Endothelial cell of umbilical vein (primary cell): ENCODE data around the gene FOXL1. TPM values are rescaled to one million over a fixed set of nuclear protein-coding genes. Genes with fewer than 3 reads are reported as not detected.

Experiments
- BruUV-seq: library from RNA; stranded (reverse); fragments of 400-500 nt; replicated peaks from 2 replicates; lab custom pipeline; 2021; lab: Mats Ljungman, UMichigan
- CTCF ChIA-PET: fragments of 300-600, 350-600 bp; sonication (Branson Sonifier 250); formaldehyde crosslinking; loops from one replicate; lab custom pipeline; 2021; ENCODE audit warnings: antibody characterized with exemption, inconsistent platforms; lab: Charles Lee
- POLR2A ChIA-PET: fragments of 300-600, 350-600 bp; sonication (Branson Sonifier 250); formaldehyde crosslinking; loops from one replicate; lab custom pipeline; 2021; ENCODE audit warnings: antibody characterized with exemption, inconsistent platforms; lab: Charles Lee
- DNase-seq: peaks from one replicate; pipeline ENCODE4 v3.0.0-alpha.2; 2011; ENCODE audit warnings: low read depth, low spot score
- FAIRE-seq: peaks from 2 replicates; lab custom pipeline; 2011; peaks lifted over from hg19 to GRCh38; lab: Jason Lieb, UNC
- H2AFZ ChIP-seq: 2 replicates; pipeline ENCODE4 v1.6.0; 2012; ENCODE audit warnings: low read depth, low read length, control low read depth, inconsistent platforms
- H3K27ac ChIP-seq: 2 replicates; pipeline ENCODE4 v1.5.1; 2011; ENCODE audit warnings: low read depth, mild to moderate bottlenecking, control low read depth, low read length, moderate library complexity; ENCODE audit not compliant: insufficient read depth
- H3K27me3 ChIP-seq, 2 experiments: 2 replicates each; pipeline versions ENCODE4 v1.6.0 to v1.6.1; 2011; ENCODE audit warnings: low read length in 2 of 2, mixed read lengths in 1 of 2; ENCODE audit not compliant: control insufficient read depth in 2 of 2, insufficient read depth in 2 of 2
- H3K36me3 ChIP-seq, 2 experiments: 2 replicates in 1 of 2; 3 replicates in 1 of 2; pipeline ENCODE4 v1.5.1; 2011; ENCODE audit warnings: low read length in 2 of 2, mild to moderate bottlenecking in 1 of 2, moderate library complexity in 1 of 2; ENCODE audit not compliant: control insufficient read depth in 2 of 2, insufficient read depth in 2 of 2; ENCODE audit errors: extremely low read depth in 1 of 2
- H3K4me1 ChIP-seq: 3 replicates; pipeline ENCODE4 v1.5.1; 2011; ENCODE audit warnings: mild to moderate bottlenecking, low read length; ENCODE audit not compliant: control insufficient read depth, insufficient read depth; ENCODE audit errors: extremely low read depth
- H3K4me2 ChIP-seq: 2 replicates; pipeline ENCODE4 v1.6.1; 2011; ENCODE audit warnings: low read length, control low read depth, mixed read lengths; ENCODE audit not compliant: insufficient read depth
- H3K4me3 ChIP-seq, 3 experiments: fragments of 200-600 bp in 1 of 3; sonication (generic), shearing (Covaris generic) in 1 of 3; replicated peaks in 1 of 3; 2 replicates each; pipeline ENCODE4 v1.5.1; 2011 to 2016; ENCODE audit warnings: control low read depth in 3 of 3, low read length in 3 of 3, mild to moderate bottlenecking in 2 of 3, inconsistent platforms in 1 of 3, low read depth in 1 of 3, moderate library complexity in 1 of 3; ENCODE audit not compliant: insufficient read depth in 1 of 3
- H3K79me2 ChIP-seq: 2 replicates; pipeline ENCODE4 v1.6.0; 2012; ENCODE audit warnings: low read length, inconsistent platforms; ENCODE audit not compliant: control insufficient read depth, insufficient read depth
- H3K9ac ChIP-seq: replicated peaks from 2 replicates; pipeline ENCODE3; 2011; ENCODE audit warnings: low read length, control low read depth; ENCODE audit not compliant: insufficient read depth; ENCODE audit errors: extremely low read depth
- H3K9me1 ChIP-seq: replicated peaks from 3 replicates; pipeline ENCODE4 v1.6.0; 2011; ENCODE audit warnings: mild to moderate bottlenecking, low read length; ENCODE audit not compliant: control insufficient read depth, insufficient read depth; ENCODE audit errors: extremely low read depth
- H3K9me3 ChIP-seq: replicated peaks from 2 replicates; pipeline ENCODE4 v1.5.1; 2012; ENCODE audit warnings: low read length, inconsistent platforms; ENCODE audit not compliant: control insufficient read depth, insufficient read depth
- H4K20me1 ChIP-seq: replicated peaks from 2 replicates; pipeline ENCODE3; 2011; ENCODE audit warnings: mild to moderate bottlenecking, low read length; ENCODE audit not compliant: control insufficient read depth, insufficient read depth; ENCODE audit errors: extremely low read depth
- EZH2 ChIP-seq: IDR thresholded peaks from 2 replicates; pipeline ENCODE4 v1.6.1; 2012; ENCODE audit warnings: borderline replicate concordance, low read depth, mild to moderate bottlenecking, moderate library complexity, low read length, inconsistent platforms; ENCODE audit not compliant: severe bottlenecking
- FOS ChIP-seq: IDR thresholded peaks from 2 replicates; pipeline ENCODE4 v1.6.1; 2011; ENCODE audit warnings: mild to moderate bottlenecking, low read length, moderate library complexity, borderline replicate concordance; ENCODE audit not compliant: insufficient read depth
- GATA2 ChIP-seq: IDR thresholded peaks from 2 replicates; pipeline ENCODE4 v1.7.0; 2011; ENCODE audit warnings: low read depth, mild to moderate bottlenecking, moderate library complexity, mixed read lengths, low read length; ENCODE audit not compliant: insufficient read length, insufficient read depth
- MAX ChIP-seq: IDR thresholded peaks from 2 replicates; pipeline ENCODE4 v1.6.1; 2011; ENCODE audit not compliant: insufficient read depth, insufficient read length
- MYC ChIP-seq: IDR thresholded peaks from one replicate; pipeline ENCODE4 v1.6.1; 2011; ENCODE audit warnings: mild to moderate bottlenecking, low read depth, low read length
- POLR2A ChIP-seq: IDR thresholded peaks from 2 replicates; pipeline ENCODE4 v1.6.1; 2012; ENCODE audit warnings: low read depth, mild to moderate bottlenecking, control low read depth, low read length
- POLR2AphosphoS5 ChIP-seq: IDR thresholded peaks from 2 replicates; pipeline ENCODE4 v1.6.1; 2012; ENCODE audit warnings: low read depth, mild to moderate bottlenecking, control low read depth, low read length, moderate library complexity; ENCODE audit not compliant: insufficient read depth
- dilution Hi-C: fragments of 300-500 bp; cut with MboI; formaldehyde crosslinking; loops from one replicate; pipeline ENCODE4 v1.15.0; 2019; ENCODE audit warnings: low sequenced_read_pairs; ENCODE audit not compliant: extremely low pct_ligation_motif_present
- intact Hi-C: fragments of 100-400 bp; cut with micrococcal nuclease; formaldehyde crosslinking; loops from one replicate; pipeline ENCODE4 v1.10.0; 2022
- polyA plus RNA-seq, 4 experiments: library from polyadenylated mRNA; depleted of rRNA in 3 of 4; stranded (reverse) in 3 of 4; unstranded in 1 of 4; fragments of >200 nt; gene quantifications; 2 replicates each; pipeline versions ENCODE4 v1.2.1 to v1.2.3, GENCODE V29; 2011 to 2012; ENCODE audit warnings: missing spikeins in 1 of 4
- total RNA-seq: library from RNA; stranded (reverse); gene quantifications from 2 replicates; pipeline ENCODE4 v1.2.3, GENCODE V29; 2021
- TF ChIP-seq, protein P1 (sequence below), 2 donors: IDR thresholded peaks; 1 replicate in 1 of 2; 2 replicates in 1 of 2; pipeline ENCODE4 v1.5.1; 2011; ENCODE audit warnings: low read length in 2 of 2, mild to moderate bottlenecking in 2 of 2, moderate library complexity in 2 of 2, control low read depth in 1 of 2, inconsistent platforms in 1 of 2, low read depth in 1 of 2; ENCODE audit not compliant: insufficient read depth in 1 of 2; ENCODE audit errors: extremely low read depth in 1 of 2

FOXL1 gene
- total and polyA plus RNA-seq, 2 donors (not counting 3 experiments of a cell fraction or from before 2014, with no cell fraction given) = 2.8 to 3.8 TPM

- BruUV-seq = no TSS peak
- FAIRE-seq (no peak), DNase-seq (no peak)
- H3K27me3 ChIP-seq = no peaks in the 10 kb centered on the region
- ChIA-PET CTCF (no interaction called here), POLR2A (no interaction called here)
- H3K9me3 ChIP-seq = no peaks in the 10 kb centered on the region
- no peak for TF ChIP-seq GATA2
- TF ChIP-seq FOS = no peak
- TF ChIP-seq MAX = no peak
- TF ChIP-seq POLR2AphosphoS5 = no peak
- TF ChIP-seq POLR2A = no peak
- TF ChIP-seq MYC = no peak
- TF ChIP-seq EZH2 = no peak
- TF ChIP-seq, protein P1, sequence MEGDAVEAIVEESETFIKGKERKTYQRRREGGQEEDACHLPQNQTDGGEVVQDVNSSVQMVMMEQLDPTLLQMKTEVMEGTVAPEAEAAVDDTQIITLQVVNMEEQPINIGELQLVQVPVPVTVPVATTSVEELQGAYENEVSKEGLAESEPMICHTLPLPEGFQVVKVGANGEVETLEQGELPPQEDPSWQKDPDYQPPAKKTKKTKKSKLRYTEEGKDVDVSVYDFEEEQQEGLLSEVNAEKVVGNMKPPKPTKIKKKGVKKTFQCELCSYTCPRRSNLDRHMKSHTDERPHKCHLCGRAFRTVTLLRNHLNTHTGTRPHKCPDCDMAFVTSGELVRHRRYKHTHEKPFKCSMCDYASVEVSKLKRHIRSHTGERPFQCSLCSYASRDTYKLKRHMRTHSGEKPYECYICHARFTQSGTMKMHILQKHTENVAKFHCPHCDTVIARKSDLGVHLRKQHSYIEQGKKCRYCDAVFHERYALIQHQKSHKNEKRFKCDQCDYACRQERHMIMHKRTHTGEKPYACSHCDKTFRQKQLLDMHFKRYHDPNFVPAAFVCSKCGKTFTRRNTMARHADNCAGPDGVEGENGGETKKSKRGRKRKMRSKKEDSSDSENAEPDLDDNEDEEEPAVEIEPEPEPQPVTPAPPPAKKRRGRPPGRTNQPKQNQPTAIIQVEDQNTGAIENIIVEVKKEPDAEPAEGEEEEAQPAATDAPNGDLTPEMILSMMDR (IDR thresholded peaks at IDR 0.05; ENCODE audit: extremely low read depth in 1 of 2, insufficient read depth in 1 of 2, low read depth in 1 of 2, low read length in 2 of 2) = no peak
- no peak overlapping the region for H3K4me3 ChIP-seq
- no peak overlapping the region for H3K9ac ChIP-seq
- no peaks in the 10 kb centered on the region for H3K79me2 ChIP-seq
- dilution Hi-C loops (no loop called here), intact Hi-C loops (no loop called here)
- H3K4me2 ChIP-seq = no peak overlapping the region
- no peaks in the 10 kb centered on the region for H4K20me1 ChIP-seq
- H3K27ac ChIP-seq = no peak overlapping the region
- peaks cover 2 to 19% of the 10 kb centered on the region in 2 experiments for H3K36me3 ChIP-seq
- H3K4me1 ChIP-seq = no peaks in the 10 kb centered on the region
- no peaks in the 10 kb centered on the region for H3K9me1 ChIP-seq
- no peak overlapping the region for H2AFZ ChIP-seq
Observed at GRCh38 chr16:86546638-86547013, 31.7 kb upstream of the FOXL1 start.
